Activated naive CD8-positive, alpha-beta T cell treated with anti-CD3 and anti-CD28 coated beads, Interleukin-2, amount 50 U/mL, for 24 hours (primary cell): Measurements from ENCODE around the gene ARX.

Source experiments
- ATAC-seq: fragments of 150-1000 bp; cut with Tn5 transposase; one replicate; pipeline ENCODE4 v1.10.0; 2021
- DNase-seq: peaks from one replicate; pipeline ENCODE4 v3.0.0; 2021
- H3K27ac Mint-ChIP-seq: one replicate; pipeline ENCODE4 v1.8.0; 2021; ENCODE audit warnings: mild to moderate bottlenecking, mixed read lengths
- H3K27me3 Mint-ChIP-seq: one replicate; pipeline ENCODE4 v1.8.0; 2021; ENCODE audit warnings: mixed read lengths
- H3K36me3 Mint-ChIP-seq: one replicate; pipeline ENCODE4 v1.8.0; 2021; ENCODE audit warnings: low read depth, mixed read lengths
- H3K4me1 Mint-ChIP-seq: one replicate; pipeline ENCODE4 v1.8.0; 2021; ENCODE audit warnings: mixed read lengths
- H3K4me3 Mint-ChIP-seq: one replicate; pipeline ENCODE4 v1.8.0; 2021; ENCODE audit warnings: mild to moderate bottlenecking, moderate library complexity, mixed read lengths
- H3K9me3 Mint-ChIP-seq: one replicate; pipeline ENCODE4 v1.8.0; 2021; ENCODE audit warnings: mixed read lengths

The ARX gene

GRCh38 chrX:24955372-24955930 is 60.3 kb downstream of the ARX start:
- Mint-ChIP-seq H3K4me3 (no peak overlapping the region), H3K27me3 (no peaks in the 10 kb centered on the region), H3K9me3 (no peaks in the 10 kb centered on the region), H3K36me3 (peaks cover 12% of the 10 kb centered on the region), H3K27ac (no peak overlapping the region), H3K4me1 (peaks cover 8% of the 10 kb centered on the region)
- ATAC-seq (peak; percentile 80), DNase-seq (no peak)

- DNase-seq (no peak), ATAC-seq (no peak)
- H3K4me3 Mint-ChIP-seq, result no peak overlapping the region
- H3K27ac Mint-ChIP-seq, result no peak overlapping the region
- H3K27me3 Mint-ChIP-seq, result no peaks in the 10 kb centered on the region
- H3K4me1 Mint-ChIP-seq, result peaks cover 8% of the 10 kb centered on the region
- H3K9me3 Mint-ChIP-seq, result no peaks in the 10 kb centered on the region
- H3K36me3 Mint-ChIP-seq, result peaks cover 12% of the 10 kb centered on the region
Observed at GRCh38 chrX:24954732-24955131, 61.0 kb downstream of the ARX start.
